Mesodermal cell (in vitro differentiated cells): ENCODE results near the gene DOK7.
"Not testable (repeated sequence)": the region's sequence is repeated elsewhere in the genome, so short reads cannot be mapped to it uniquely, and the experiment has no call there.

Experiments
- H3K27ac ChIP-seq: 2 replicates; pipeline ENCODE4 v1.7.0; 2013; ENCODE audit warnings: mild to moderate bottlenecking, low read depth, low read length, moderate library complexity; ENCODE audit not compliant: severe bottlenecking
- H3K36me3 ChIP-seq: 2 replicates; pipeline ENCODE4 v1.7.1; 2013; ENCODE audit warnings: mild to moderate bottlenecking, low read length, moderate library complexity; ENCODE audit not compliant: control insufficient read depth, insufficient read depth
- H3K4me1 ChIP-seq: one replicate; pipeline ENCODE4 v1.7.1; 2013; ENCODE audit warnings: mild to moderate bottlenecking, low read length; ENCODE audit not compliant: insufficient read depth, control insufficient read depth, poor library complexity, severe bottlenecking
- H3K4me3 ChIP-seq: 2 replicates; pipeline ENCODE4 v1.7.0; 2013; ENCODE audit warnings: low read length, control low read depth, mild to moderate bottlenecking; ENCODE audit not compliant: insufficient read depth, poor library complexity, severe bottlenecking; ENCODE audit errors: extremely low read depth
- H3K9me3 ChIP-seq: 2 replicates; pipeline ENCODE4 v1.7.1; 2013; ENCODE audit warnings: mild to moderate bottlenecking, low read length, moderate library complexity; ENCODE audit not compliant: control insufficient read depth
- WGBS, 2 experiments: methylation state at CpG; one replicate each; pipeline ENCODE4 v1.1.5; 2013; ENCODE audit warnings: missing lambda C conversion rate in 2 of 2; ENCODE audit not compliant: insufficient coverage in 2 of 2; 5-methylcytosine and 5-hydroxymethylcytosine counted together

DOK7 gene

GRCh38 chr4:3449574-3450534, 13.3 kb upstream of the DOK7 start:
- H3K27ac ChIP-seq = no peak overlapping the region
- 89% methylated on average over 29 to 33 of the region's 35 CpGs for WGBS, 2 experiments

GRCh38 chr4:3450643-3451042, 12.5 kb upstream of the DOK7 start:
- H3K4me3 ChIP-seq = no peak overlapping the region
- H3K4me1 ChIP-seq = no peaks in the 10 kb centered on the region
- 91 to 100% methylated on average over 2 to 4 of the region's 4 CpGs for WGBS, 2 experiments

More at GRCh38 chr4:3449574-3450534, 13.3 kb upstream of the DOK7 start:
- Histone ChIP-seq H3K4me3 (no peak overlapping the region), H3K9me3 (no peaks in the 10 kb centered on the region), H3K4me1 (no peaks in the 10 kb centered on the region), H3K36me3 (no peaks in the 10 kb centered on the region)

GRCh38 chr4:3451956-3452355, 11.2 kb upstream of the DOK7 start:
- WGBS, 2 experiments = 88% methylated on average over 1 of the region's 3 CpGs; no CpG with 5 or more reads in 1 of the 2 experiments
- no peaks in the 10 kb centered on the region for H3K9me3 ChIP-seq
- no peak overlapping the region for H3K27ac ChIP-seq
- no peaks in the 10 kb centered on the region for H3K4me1 ChIP-seq
- no peaks in the 10 kb centered on the region for H3K36me3 ChIP-seq
- H3K4me3 ChIP-seq = no peak overlapping the region

More at GRCh38 chr4:3450643-3451042, 12.5 kb upstream of the DOK7 start:
- Histone ChIP-seq H3K27ac (no peak overlapping the region), H3K36me3 (no peaks in the 10 kb centered on the region), H3K9me3 (no peaks in the 10 kb centered on the region)

GRCh38 chr4:3452376-3452775, 10.7 kb upstream of the DOK7 start:
- H3K4me3 ChIP-seq = no peak overlapping the region
- no peaks in the 10 kb centered on the region for H3K36me3 ChIP-seq
- WGBS, 2 experiments = 75 to 78% methylated on average over 7 of the region's 7 CpGs
- no peak overlapping the region for H3K27ac ChIP-seq
- no peaks in the 10 kb centered on the region for H3K4me1 ChIP-seq
- H3K9me3 ChIP-seq = no peaks in the 10 kb centered on the region

GRCh38 chr4:3455596-3455995, 7.5 kb upstream of the DOK7 start:
- not testable (repeated sequence) for H3K4me3 ChIP-seq, H3K36me3 ChIP-seq
- WGBS, 2 experiments = 85 to 92% methylated on average over 1 to 2 of the region's 3 CpGs

GRCh38 chr4:3458371-3458770, 4.7 kb upstream of the DOK7 start:
- WGBS, 2 experiments = 76 to 95% methylated on average over 6 of the region's 6 CpGs

More at GRCh38 chr4:3455596-3455995, 7.5 kb upstream of the DOK7 start:
- H3K27ac ChIP-seq, H3K9me3 ChIP-seq, H3K4me1 ChIP-seq: not testable (repeated sequence)

GRCh38 chr4:3459156-3459555, 4.0 kb upstream of the DOK7 start:
- H3K9me3 ChIP-seq, H3K36me3 ChIP-seq, H3K27ac ChIP-seq, H3K4me3 ChIP-seq, H3K4me1 ChIP-seq: not testable (repeated sequence)
- 88 to 90% methylated on average over 4 to 5 of the region's 5 CpGs for WGBS, 2 experiments

More at GRCh38 chr4:3458371-3458770, 4.7 kb upstream of the DOK7 start:
- Histone ChIP-seq H3K27ac (no peak overlapping the region), H3K4me1 (no peaks in the 10 kb centered on the region), H3K9me3 (no peaks in the 10 kb centered on the region), H3K36me3 (no peaks in the 10 kb centered on the region), H3K4me3 (no peak overlapping the region)

GRCh38 chr4:3460926-3461325, 2.2 kb upstream of the DOK7 start:
- no peaks in the 10 kb centered on the region for H3K36me3 ChIP-seq
- no peak overlapping the region for H3K27ac ChIP-seq
- H3K4me1 ChIP-seq = peaks cover 2% of the 10 kb centered on the region
- H3K4me3 ChIP-seq = no peak overlapping the region
- no peaks in the 10 kb centered on the region for H3K9me3 ChIP-seq
- WGBS, 2 experiments = 87 to 97% methylated on average over 4 to 5 of the region's 5 CpGs

- Histone ChIP-seq H3K27ac (no peak overlapping the region), H3K4me3 (no peak overlapping the region), H3K9me3 (no peaks in the 10 kb centered on the region), H3K36me3 (no peaks in the 10 kb centered on the region), H3K4me1 (peaks cover 2% of the 10 kb centered on the region)
- WGBS, 2 experiments = 86 to 88% methylated on average over 17 of the region's 25 CpGs
Measured at GRCh38 chr4:3461515-3462291, 1.4 kb upstream of the DOK7 start.

GRCh38 chr4:3462321-3462789, 751 bp upstream of the DOK7 start:
- WGBS, 2 experiments = 90% methylated on average over 8 to 10 of the region's 10 CpGs
- H3K27ac ChIP-seq = no peak overlapping the region
- H3K36me3 ChIP-seq = no peaks in the 10 kb centered on the region
- H3K4me1 ChIP-seq = peaks cover 2% of the 10 kb centered on the region
- H3K9me3 ChIP-seq = no peaks in the 10 kb centered on the region
- no peak overlapping the region for H3K4me3 ChIP-seq
